ENCODE data around the gene NR2C2. TPM values are rescaled to one million over a fixed set of nuclear protein-coding genes. Genes with fewer than 3 reads are reported as not detected.

Gene NR2C2
- total RNA-seq, 8 experiments from 2014 or later, result 20.1 to 67.9 (median 32.0) TPM

DNA sequence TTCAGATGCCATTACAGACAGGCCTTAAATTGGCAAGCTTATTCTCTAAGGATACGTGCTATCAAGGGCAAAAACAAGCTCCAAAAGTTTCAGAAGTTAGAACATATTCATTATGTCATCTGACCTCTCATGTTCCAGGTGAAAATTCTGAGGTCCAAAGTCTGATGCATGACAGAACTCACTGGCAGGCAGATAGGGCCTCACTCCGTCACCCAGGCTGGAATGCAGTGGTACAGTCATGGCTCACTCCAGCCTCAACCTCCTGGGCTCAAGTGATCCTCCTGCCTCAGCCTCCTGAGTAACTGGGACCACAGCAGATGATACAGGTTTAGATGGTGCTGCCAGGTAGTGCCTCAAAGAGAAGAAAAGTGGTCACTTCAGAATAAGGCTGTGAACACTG is 102.2 kb downstream of the NR2C2 start:
- in situ Hi-C loops (cut with MboI; ENCODE audit: low pct_unique_long_range_greater_than_20kb in 2 of 9, low sequenced_read_pairs in 9 of 9, unreplicated experiment in 9 of 9), result no loop called here
- H3K4me3 ChIP-seq, result no peak overlapping the region
- H3K4me1 ChIP-seq (replicated peaks in 1 of 2), result no peaks in the 10 kb centered on the region
- ATAC-seq (replicated peaks in 6 of 8), result no peak
- H3K27ac ChIP-seq, result no peak overlapping the region
- WGBS, 10 experiments, result 80 to 100% (median 100%) methylated on average over 1 to 2 of the region's 2 CpGs; no CpG with 5 or more reads in 3 of the 10 experiments

DNA sequence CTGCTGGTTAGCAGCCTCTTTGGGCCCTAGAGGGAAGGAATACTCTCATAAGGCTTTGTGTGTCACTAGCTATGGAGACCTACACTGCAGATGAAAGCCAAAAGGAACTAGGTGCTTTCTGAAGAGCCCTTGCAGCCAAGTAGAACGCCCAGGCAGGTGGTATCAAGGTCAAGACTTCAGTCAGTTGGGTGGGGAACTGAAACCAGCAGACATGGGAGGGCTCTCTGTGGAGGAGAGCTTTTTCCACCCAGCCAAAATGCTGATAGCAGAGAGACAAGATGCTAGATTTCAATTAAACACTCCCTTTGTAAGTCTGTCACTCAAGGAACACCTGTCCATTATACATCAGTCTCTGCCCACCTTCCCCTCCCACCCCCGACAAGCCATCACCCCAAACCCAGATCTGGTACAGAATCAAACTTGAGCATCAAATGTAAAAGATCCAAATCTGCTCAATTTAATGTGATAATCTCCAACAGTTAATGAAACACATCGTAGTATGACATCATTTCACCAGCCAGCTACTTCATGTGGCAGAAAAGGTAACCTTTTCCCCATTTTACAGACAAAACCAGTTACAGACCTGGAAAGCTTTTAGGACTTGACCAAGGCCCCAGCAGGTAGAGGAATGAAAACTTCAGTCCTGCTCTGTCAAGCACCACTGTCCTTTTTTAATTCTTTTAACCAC is 103.2 kb downstream of the NR2C2 start:
- H3K27ac ChIP-seq, result no peak overlapping the region
- H3K4me1 ChIP-seq (replicated peaks in 1 of 2), result no peaks in the 10 kb centered on the region
- in situ Hi-C loops (cut with MboI; ENCODE audit: low pct_unique_long_range_greater_than_20kb in 2 of 9, low sequenced_read_pairs in 9 of 9, unreplicated experiment in 9 of 9), result no loop called here
- ATAC-seq (replicated peaks in 6 of 8), result no peak
- WGBS, 10 experiments, result 20 to 100% (median 100%) methylated on average over 1 to 3 of the region's 3 CpGs; no CpG with 5 or more reads in 4 of the 10 experiments
- no peak overlapping the region for H3K4me3 ChIP-seq

- no peak overlapping the region for H3K4me3 ChIP-seq
- in situ Hi-C loops (cut with MboI; ENCODE audit: low pct_unique_long_range_greater_than_20kb in 2 of 9, low sequenced_read_pairs in 9 of 9, unreplicated experiment in 9 of 9), result no loop called here
- no CpG with 5 or more reads among the region's 1 CpG for WGBS, 10 experiments
- ATAC-seq (replicated peaks in 6 of 8), result peak; percentile 35 to 97 (median 62)
- H3K4me1 ChIP-seq (replicated peaks in 1 of 2), result no peaks in the 10 kb centered on the region
- no peak overlapping the region for H3K27ac ChIP-seq
Observed at GRCh38 chr3:15051531-15051930, 104.1 kb downstream of the NR2C2 start.

- Histone ChIP-seq H3K4me3 (no peak overlapping the region), H3K4me1 (replicated peaks in 1 of 2) (no peaks in the 10 kb centered on the region), H3K27ac (no peak overlapping the region)
- 73 to 100% (median 100%) methylated on average over 1 to 5 of the region's 14 CpGs; no CpG with 5 or more reads in 1 of the 10 experiments for WGBS, 10 experiments
- in situ Hi-C loops (cut with MboI; ENCODE audit: low pct_unique_long_range_greater_than_20kb in 2 of 9, low sequenced_read_pairs in 9 of 9, unreplicated experiment in 9 of 9), result no loop called here
- ATAC-seq (replicated peaks in 6 of 8), result no peak
Observed at GRCh38 chr3:15052335-15053242, 105.2 kb downstream of the NR2C2 start.

DNA sequence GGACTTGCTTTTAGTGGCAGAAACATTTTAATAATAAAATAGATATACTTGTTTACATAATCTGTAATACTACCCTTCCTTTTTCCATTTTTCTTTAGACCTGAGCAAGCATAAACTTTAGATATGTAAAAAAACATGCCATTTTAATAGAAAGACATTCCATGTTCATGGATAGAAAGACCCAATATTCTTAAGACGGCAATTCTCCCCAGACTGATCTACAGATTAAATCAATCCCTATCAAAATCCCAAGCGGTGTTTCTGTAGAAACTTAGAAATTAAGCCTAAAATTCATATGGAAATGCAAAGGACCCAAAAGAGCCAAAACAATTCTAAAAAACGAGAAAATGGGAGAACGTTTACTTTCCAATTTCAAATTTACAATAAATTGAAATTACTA is 106.2 kb downstream of the NR2C2 start:
- WGBS, 10 experiments, result 87 to 100% (median 96%) methylated on average over 2 to 4 of the region's 4 CpGs
- ATAC-seq (replicated peaks in 6 of 8), result no peak
- Histone ChIP-seq H3K4me1 (replicated peaks in 1 of 2) (no peaks in the 10 kb centered on the region), H3K4me3 (no peak overlapping the region), H3K27ac (no peak overlapping the region)
- in situ Hi-C loops (cut with MboI; ENCODE audit: low pct_unique_long_range_greater_than_20kb in 2 of 9, low sequenced_read_pairs in 9 of 9, unreplicated experiment in 9 of 9), result no loop called here

DNA sequence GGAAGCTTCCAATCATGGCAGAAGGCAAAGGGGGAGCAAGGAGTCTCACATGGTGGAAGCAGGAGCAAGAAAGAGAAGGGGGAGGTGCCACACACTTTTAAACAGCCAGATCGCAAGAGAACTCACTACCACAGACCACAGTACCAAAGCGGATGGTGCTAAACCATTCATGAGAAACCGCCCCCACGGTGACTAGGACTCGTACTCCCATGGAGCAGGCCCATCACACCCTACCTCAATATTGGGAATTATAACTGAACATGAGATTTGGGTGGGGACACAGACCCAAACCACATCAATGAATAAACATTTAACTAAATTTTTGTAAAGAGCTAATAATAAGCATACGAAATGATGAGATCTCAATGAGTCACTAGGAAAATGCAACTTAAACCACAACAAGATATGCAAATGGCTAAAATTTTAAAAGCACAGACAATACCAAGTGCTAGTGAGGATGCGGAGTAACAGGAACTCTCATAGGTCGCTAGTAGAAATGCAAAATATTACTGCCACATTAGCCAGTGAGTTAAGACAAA is 107.7 kb downstream of the NR2C2 start:
- Histone ChIP-seq H3K4me3 (no peak overlapping the region), H3K27ac (no peak overlapping the region), H3K4me1 (replicated peaks in 1 of 2) (no peaks in the 10 kb centered on the region)
- 13 to 100% (median 93%) methylated on average over 2 to 8 of the region's 8 CpGs; no CpG with 5 or more reads in 1 of the 10 experiments for WGBS, 10 experiments
- in situ Hi-C loops (cut with MboI; ENCODE audit: low pct_unique_long_range_greater_than_20kb in 2 of 9, low sequenced_read_pairs in 9 of 9, unreplicated experiment in 9 of 9), result no loop called here
- ATAC-seq (replicated peaks in 6 of 8), result peak in 3 of 8 experiments; percentile 69 to 91 (median 88)

DNA sequence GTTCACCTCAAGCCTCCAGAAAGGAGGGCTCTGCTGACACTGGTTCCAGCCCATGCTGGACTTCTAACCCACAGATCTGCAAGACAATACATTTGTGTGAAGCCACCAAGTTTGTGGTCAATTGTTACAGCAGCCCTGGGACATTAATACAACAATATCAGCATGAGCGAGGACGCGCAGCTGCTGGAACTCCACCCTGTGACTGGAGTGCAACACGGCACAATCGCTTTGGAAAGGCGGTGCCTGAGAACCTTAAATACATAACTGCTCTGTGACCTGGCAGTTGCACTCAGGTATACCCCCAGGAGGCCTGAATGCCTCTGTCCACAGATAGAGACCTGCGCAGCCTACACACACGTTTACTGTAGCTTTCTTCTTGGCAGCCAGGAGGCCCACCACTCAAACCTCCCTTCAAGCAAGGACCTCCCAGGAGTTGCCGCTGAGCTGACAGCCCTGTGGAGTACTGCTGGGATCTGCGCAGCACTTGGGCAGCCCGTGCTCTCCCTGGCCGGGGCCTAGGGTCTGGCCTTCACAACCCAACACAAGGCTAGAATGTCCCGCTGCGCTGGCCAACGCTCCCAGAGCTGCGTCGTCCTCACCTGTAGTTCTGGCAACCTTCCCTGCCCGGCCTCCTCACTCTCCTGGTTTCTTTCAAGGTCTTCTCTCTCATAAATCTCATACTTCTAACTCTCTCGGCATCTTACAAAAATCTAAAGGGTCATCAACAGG is 109.5 kb downstream of the NR2C2 start:
- 90 to 100% (median 100%) methylated on average over 2 to 9 of the region's 19 CpGs; no CpG with 5 or more reads in 3 of the 10 experiments for WGBS, 10 experiments
- in situ Hi-C loops (cut with MboI; ENCODE audit: low pct_unique_long_range_greater_than_20kb in 2 of 9, low sequenced_read_pairs in 9 of 9, unreplicated experiment in 9 of 9), result no loop called here
- no peak for ATAC-seq (replicated peaks in 6 of 8)
- Histone ChIP-seq H3K4me3 (no peak overlapping the region), H3K4me1 (replicated peaks in 1 of 2) (no peaks in the 10 kb centered on the region), H3K27ac (no peak overlapping the region)

DNA sequence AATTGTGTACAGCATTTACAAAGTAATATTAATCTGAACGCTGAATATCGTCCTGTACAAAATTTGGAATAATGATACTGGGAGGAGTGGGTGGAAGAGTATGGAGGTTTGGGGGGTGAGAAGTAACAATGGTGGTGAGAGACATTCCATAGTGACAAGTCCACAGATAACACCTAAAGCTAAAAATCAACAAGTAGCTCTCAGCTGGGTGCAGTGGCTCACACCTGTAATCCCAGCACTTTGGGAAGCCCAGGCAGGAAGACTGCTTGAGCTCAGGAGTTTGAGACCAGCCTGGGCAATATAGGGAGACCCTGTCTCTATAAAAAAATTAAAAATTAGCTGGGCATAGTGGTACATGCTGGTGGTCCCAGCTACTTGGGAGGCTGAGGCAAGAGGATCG is 112.6 kb downstream of the NR2C2 start:
- Histone ChIP-seq H3K4me1 (replicated peaks in 1 of 2) (peaks cover 9 to 10% of the 10 kb centered on the region in 2 donors), H3K4me3 (no peak overlapping the region), H3K27ac (no peak overlapping the region)
- ATAC-seq (replicated peaks in 6 of 8), result no peak
- in situ Hi-C loops (cut with MboI; ENCODE audit: low pct_unique_long_range_greater_than_20kb in 2 of 9, low sequenced_read_pairs in 9 of 9, unreplicated experiment in 9 of 9), result no loop called here
- WGBS, 10 experiments, result 80 to 100% (median 96%) methylated on average over 1 to 3 of the region's 3 CpGs

GRCh38 chr3:15063238-15063637 is 115.9 kb downstream of the NR2C2 start:
- Histone ChIP-seq H3K4me3 (no peak overlapping the region), H3K27ac (no peak overlapping the region), H3K4me1 (replicated peaks in 1 of 2) (peaks cover 9 to 10% of the 10 kb centered on the region in 2 donors)
- in situ Hi-C loops (cut with MboI; ENCODE audit: low pct_unique_long_range_greater_than_20kb in 2 of 9, low sequenced_read_pairs in 9 of 9, unreplicated experiment in 9 of 9), result no loop called here
- 70 to 100% (median 86%) methylated on average over 1 to 4 of the region's 4 CpGs; no CpG with 5 or more reads in 6 of the 10 experiments for WGBS, 10 experiments
- no peak for ATAC-seq (replicated peaks in 6 of 8)

GRCh38 chr3:15063656-15064286 is 116.4 kb downstream of the NR2C2 start:
- in situ Hi-C loops (cut with MboI; ENCODE audit: low pct_unique_long_range_greater_than_20kb in 2 of 9, low sequenced_read_pairs in 9 of 9, unreplicated experiment in 9 of 9), result no loop called here
- no peak for ATAC-seq (replicated peaks in 6 of 8)
- WGBS, 10 experiments, result 53 to 96% (median 76%) methylated on average over 1 to 13 of the region's 13 CpGs; no CpG with 5 or more reads in 2 of the 10 experiments
- Histone ChIP-seq H3K27ac (no peak overlapping the region), H3K4me1 (replicated peaks in 1 of 2) (peaks cover 9 to 10% of the 10 kb centered on the region in 2 donors), H3K4me3 (peak overlapping the region; percentile 69 to 91 (median 80))

- in situ Hi-C loops (cut with MboI; ENCODE audit: low pct_unique_long_range_greater_than_20kb in 2 of 9, low sequenced_read_pairs in 9 of 9, unreplicated experiment in 9 of 9), result no loop called here
- Histone ChIP-seq H3K4me3 (peak overlapping the region; percentile 69 to 91 (median 80)), H3K27ac (peak overlapping the region; percentile 65 to 74), H3K4me1 (replicated peaks in 1 of 2) (peaks cover 9 to 10% of the 10 kb centered on the region in 2 donors)
- ATAC-seq (replicated peaks in 6 of 8), result peak; percentile 15 to 38 (median 29)
- WGBS, 10 experiments, result 0 to 3% (median 3%) methylated on average over 1 to 12 of the region's 25 CpGs; no CpG with 5 or more reads in 5 of the 10 experiments
Observed at GRCh38 chr3:15064299-15064834, 117.0 kb downstream of the NR2C2 start.
